D721Med (cell line): Measurements from ENCODE around the gene USP34.

ENCODE experiments used
- DNase-seq: peaks from one replicate; pipeline ENCODE4 v3.0.0; 2011; ENCODE audit warnings: low spot score; ENCODE audit not compliant: insufficient read length
- FAIRE-seq: peaks from 2 replicates; lab custom pipeline; 2011; peaks lifted over from hg19 to GRCh38; lab: Jason Lieb, UNC
- TF ChIP-seq, protein P1 (sequence below): IDR thresholded peaks from 2 replicates; pipeline ENCODE4 v1.5.1; 2012; ENCODE audit warnings: mild to moderate bottlenecking, control low read depth; ENCODE audit not compliant: insufficient read depth; ENCODE audit errors: missing control alignments

USP34 gene

DNA sequence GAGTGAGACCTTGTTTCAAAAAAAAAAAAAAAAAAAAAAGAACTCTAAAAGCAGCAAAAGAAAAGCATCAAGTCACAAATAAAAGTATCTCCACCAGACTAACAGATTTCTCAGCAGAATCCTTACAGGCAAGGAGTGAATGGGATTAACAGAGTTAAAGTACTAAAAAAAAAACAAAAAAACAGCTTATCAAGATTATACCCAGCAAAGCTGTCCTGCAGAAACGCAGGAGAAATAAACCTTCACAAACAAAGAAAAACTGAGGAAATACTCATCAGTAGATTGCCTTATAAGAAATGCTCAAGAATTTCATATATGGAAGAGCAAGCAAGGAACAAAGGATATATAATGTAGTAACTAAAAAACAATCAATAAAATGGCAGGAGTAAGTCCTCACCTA is 35.6 kb downstream of the USP34 start:
- FAIRE-seq (no peak), DNase-seq (no peak)
- TF ChIP-seq, protein P1, sequence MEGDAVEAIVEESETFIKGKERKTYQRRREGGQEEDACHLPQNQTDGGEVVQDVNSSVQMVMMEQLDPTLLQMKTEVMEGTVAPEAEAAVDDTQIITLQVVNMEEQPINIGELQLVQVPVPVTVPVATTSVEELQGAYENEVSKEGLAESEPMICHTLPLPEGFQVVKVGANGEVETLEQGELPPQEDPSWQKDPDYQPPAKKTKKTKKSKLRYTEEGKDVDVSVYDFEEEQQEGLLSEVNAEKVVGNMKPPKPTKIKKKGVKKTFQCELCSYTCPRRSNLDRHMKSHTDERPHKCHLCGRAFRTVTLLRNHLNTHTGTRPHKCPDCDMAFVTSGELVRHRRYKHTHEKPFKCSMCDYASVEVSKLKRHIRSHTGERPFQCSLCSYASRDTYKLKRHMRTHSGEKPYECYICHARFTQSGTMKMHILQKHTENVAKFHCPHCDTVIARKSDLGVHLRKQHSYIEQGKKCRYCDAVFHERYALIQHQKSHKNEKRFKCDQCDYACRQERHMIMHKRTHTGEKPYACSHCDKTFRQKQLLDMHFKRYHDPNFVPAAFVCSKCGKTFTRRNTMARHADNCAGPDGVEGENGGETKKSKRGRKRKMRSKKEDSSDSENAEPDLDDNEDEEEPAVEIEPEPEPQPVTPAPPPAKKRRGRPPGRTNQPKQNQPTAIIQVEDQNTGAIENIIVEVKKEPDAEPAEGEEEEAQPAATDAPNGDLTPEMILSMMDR = no peak

DNA sequence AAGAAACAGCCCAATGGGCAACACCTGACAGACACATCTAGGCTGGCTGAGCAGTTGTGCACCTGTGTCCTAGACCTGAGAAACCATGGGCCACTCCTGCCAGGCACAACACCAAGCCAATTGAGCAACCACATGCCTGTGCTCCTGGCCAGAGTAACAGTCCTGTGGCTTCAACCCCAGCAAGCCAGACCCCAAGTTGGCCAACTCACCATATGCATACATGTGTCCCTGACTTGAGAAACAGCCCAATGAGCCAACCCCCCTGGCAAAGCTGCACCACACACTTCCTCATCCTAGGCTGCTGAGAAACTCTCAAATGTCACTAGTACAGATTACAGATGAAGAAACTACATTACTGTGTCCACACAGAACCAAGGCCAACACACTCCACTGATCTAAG is 36.6 kb downstream of the USP34 start:
- TF ChIP-seq, protein P1 = no peak
- DNase-seq (no peak), FAIRE-seq (no peak)

DNA sequence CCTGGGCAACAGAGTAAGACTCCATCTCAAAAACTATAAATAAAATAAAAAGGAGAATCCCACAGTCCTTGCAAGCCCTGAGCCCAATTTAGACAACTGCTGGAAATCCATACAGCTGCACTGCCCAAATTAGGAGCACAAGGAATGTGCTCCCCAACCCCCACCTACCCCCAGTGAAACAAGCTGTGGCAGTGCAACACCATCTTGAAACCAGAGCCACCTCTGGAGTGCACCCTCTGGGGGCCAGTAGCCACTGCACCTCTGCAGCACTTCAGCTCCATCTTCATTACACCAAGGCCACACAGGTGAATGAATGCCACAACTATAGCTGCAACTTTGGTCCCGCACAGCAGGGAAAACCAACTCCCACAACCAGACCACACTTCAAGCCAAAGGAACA is 37.3 kb downstream of the USP34 start:
- DNase-seq (no peak), FAIRE-seq (no peak)
- TF ChIP-seq, protein P1 = no peak

DNA sequence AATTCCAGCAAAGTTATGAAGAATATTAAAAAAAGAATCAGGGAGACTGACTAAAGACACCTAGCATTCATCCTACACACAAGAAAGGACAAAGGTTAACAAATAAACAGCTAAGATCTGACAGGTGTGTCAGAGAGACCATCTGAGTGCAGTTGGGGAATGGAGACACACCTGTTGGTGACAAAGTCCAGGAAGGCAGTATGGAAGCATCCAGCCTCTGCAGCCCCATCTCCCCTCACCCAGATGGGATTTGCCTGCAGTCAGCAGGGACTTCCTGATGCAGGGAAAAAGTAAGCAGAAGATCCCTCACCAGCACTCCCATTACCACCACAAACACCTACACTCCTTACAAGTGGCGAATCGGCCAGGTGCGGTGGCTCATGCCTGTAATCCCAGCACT is 37.9 kb downstream of the USP34 start:
- FAIRE-seq (no peak), DNase-seq (no peak)
- TF ChIP-seq, protein P1 = no peak

DNA sequence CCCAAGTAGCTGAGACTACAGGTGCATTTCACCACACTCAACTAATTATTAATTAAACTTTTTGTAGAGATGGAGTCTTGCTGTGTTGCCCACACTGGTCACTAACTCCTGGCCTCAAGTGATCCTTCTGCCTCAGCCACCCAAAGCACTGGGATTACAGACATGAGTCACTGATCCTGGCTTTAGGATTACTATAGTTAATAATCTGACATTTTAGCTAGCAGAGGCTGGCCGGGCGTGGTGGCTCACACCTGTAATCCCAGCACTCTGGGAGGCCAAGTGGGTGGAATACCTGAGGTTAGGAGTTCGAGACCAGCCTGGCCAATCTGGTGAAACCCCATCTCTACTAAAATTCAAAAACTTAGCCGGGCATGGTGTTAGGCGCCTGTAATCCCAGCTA is 39.5 kb downstream of the USP34 start:
- TF ChIP-seq, protein P1 = no peak
- FAIRE-seq (no peak), DNase-seq (no peak)

DNA sequence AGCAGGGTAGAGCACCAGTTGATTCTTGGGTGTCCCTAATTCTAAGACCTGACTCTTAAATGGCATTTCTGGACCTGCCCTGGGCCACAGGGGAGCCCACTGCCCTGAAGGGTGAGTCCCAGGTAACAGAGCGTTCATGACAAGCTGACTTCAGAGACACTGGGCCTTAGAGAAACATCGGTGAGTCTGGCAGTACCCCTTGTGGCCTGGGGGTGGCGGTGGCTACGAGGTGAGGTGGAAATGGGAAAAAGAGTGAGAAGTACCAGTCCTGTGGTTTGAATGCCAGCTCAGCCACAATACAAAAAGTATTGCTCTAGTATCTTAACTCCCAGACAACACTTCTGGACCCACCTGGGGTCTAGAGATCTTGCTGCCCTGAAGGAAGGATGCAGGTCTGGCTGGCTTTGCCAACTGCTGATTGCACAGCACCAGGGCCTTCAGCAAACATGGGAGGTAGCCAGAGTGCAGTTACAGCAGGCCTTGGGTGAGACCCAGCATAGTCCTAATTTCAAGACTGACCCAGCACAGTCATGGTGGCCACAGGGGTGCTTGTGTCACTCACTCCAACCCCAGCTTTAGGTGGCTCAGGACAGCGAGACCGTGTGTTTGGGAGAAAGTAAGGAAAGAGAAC is 44.5 kb downstream of the USP34 start:
- TF ChIP-seq, protein P1 = peak; percentile 24
- DNase-seq = no peak
- FAIRE-seq = no peak

DNA sequence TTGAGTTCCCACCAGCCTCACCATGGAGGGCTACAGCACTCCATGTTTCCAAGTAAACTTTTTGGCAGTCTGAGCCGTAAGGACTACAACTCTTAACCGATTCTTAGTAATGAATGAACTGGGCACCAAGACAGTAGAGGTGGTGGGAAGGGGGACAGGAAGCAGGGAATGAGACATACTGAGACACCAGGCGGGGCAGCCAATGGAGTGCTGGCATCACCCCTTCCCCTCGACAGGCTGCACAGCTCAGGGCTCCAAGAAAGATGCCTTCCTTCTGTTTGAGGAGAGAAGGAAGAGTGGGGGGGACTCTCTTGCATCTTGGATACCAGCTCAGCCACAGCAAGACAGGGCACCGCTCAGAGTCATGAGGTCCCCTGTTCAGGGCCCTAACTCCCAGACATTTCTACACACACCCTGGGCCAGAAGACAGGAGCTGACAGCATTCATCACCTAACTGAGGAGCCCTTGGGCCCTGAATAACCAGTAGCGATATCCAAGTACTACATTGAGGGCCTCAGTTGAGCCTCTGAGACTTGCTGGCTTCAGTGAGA is 45.2 kb downstream of the USP34 start:
- TF ChIP-seq, protein P1 = no peak
- no peak for FAIRE-seq
- DNase-seq = no peak
